Activated T-cell treated with anti-CD3 and anti-CD28 coated beads, Interleukin-2, amount 50 U/mL, for 24 hours (primary cell): ENCODE results near the gene ZNF423.

Experiments
- DNase-seq: peaks from one replicate; pipeline ENCODE4 v3.0.0-alpha.2; 2020
- H3K27ac Mint-ChIP-seq: 2 replicates; pipeline ENCODE4 v1.8.0; 2020; ENCODE audit warnings: mild to moderate bottlenecking, mixed read lengths
- H3K27me3 Mint-ChIP-seq: 2 replicates; pipeline ENCODE4 v1.8.0; 2020; ENCODE audit warnings: mixed read lengths
- H3K36me3 Mint-ChIP-seq: 2 replicates; pipeline ENCODE4 v1.8.0; 2020; ENCODE audit warnings: low read depth, mixed read lengths
- H3K4me1 Mint-ChIP-seq: 2 replicates; pipeline ENCODE4 v1.8.0; 2020; ENCODE audit warnings: low read depth, mixed read lengths
- H3K4me3 Mint-ChIP-seq: 2 replicates; pipeline ENCODE4 v1.8.0; 2020; ENCODE audit warnings: mild to moderate bottlenecking, moderate library complexity, mixed read lengths
- H3K9me3 Mint-ChIP-seq: 2 replicates; pipeline ENCODE4 v1.8.0; 2020; ENCODE audit warnings: mixed read lengths

Gene ZNF423

DNA sequence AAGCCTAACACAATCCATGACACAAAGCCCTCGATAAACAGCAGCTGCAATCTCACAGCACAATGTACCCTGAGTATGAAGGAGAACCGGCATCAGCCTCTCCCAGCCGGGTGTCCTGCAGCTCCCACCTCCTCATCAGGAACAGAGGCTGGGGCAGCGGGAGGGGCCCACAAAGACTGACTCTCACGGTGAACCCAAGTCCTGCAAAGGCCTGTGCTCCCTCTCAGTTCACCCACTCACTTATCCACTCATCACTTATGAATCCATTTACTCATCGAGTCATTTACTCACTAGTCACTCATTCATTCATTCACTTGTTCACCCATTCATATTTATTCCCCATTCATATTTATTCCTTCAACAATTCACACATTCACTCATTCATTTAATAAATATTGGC, 11.6 kb downstream of the ZNF423 start:
- no peak for DNase-seq
- no peaks in the 10 kb centered on the region for H3K36me3 Mint-ChIP-seq
- H3K4me1 Mint-ChIP-seq, result no peaks in the 10 kb centered on the region
- no peak overlapping the region for H3K4me3 Mint-ChIP-seq
- no peak overlapping the region for H3K27ac Mint-ChIP-seq
- no peaks in the 10 kb centered on the region for H3K9me3 Mint-ChIP-seq
- H3K27me3 Mint-ChIP-seq, result peaks cover 45% of the 10 kb centered on the region

DNA sequence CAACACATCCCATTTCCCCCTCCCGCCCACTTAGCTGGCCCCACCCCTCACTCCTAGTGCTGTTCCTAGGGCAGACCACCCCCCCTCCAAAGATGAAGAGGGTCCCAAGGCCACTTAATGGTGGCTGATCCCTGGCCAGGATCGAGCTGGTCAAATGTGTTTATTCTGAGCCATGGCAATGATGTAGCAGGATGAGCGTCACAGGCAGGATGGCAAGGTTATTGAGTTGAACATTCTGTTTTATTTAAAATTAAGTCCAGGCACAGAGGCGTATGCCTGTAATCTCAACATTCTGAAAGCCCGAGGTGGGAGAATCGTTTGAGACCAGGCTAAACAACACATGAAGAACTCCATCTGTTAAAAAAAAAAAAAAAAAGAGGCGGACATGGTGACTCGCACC, 12.2 kb downstream of the ZNF423 start:
- H3K36me3 Mint-ChIP-seq, result no peaks in the 10 kb centered on the region
- DNase-seq, result no peak
- no peak overlapping the region for H3K27ac Mint-ChIP-seq
- no peaks in the 10 kb centered on the region for H3K4me1 Mint-ChIP-seq
- no peak overlapping the region for H3K4me3 Mint-ChIP-seq
- H3K9me3 Mint-ChIP-seq, result no peaks in the 10 kb centered on the region
- peaks cover 43% of the 10 kb centered on the region for H3K27me3 Mint-ChIP-seq

- H3K4me3 Mint-ChIP-seq, result no peak overlapping the region
- no peaks in the 10 kb centered on the region for H3K9me3 Mint-ChIP-seq
- DNase-seq, result no peak
- H3K27me3 Mint-ChIP-seq, result peaks cover 40% of the 10 kb centered on the region
- no peak overlapping the region for H3K27ac Mint-ChIP-seq
- no peaks in the 10 kb centered on the region for H3K36me3 Mint-ChIP-seq
- no peaks in the 10 kb centered on the region for H3K4me1 Mint-ChIP-seq
Measured at GRCh38 chr16:49842972-49843371, 12.9 kb downstream of the ZNF423 start.

GRCh38 chr16:49839017-49839825, 16.7 kb downstream of the ZNF423 start:
- DNase-seq, result no peak
- Mint-ChIP-seq H3K9me3 (no peaks in the 10 kb centered on the region), H3K4me1 (no peaks in the 10 kb centered on the region), H3K27ac (no peak overlapping the region), H3K36me3 (no peaks in the 10 kb centered on the region), H3K27me3 (peaks cover 41% of the 10 kb centered on the region), H3K4me3 (no peak overlapping the region)

GRCh38 chr16:49838441-49839016, 17.4 kb downstream of the ZNF423 start:
- no peak for DNase-seq
- no peaks in the 10 kb centered on the region for H3K4me1 Mint-ChIP-seq
- peaks cover 41% of the 10 kb centered on the region for H3K27me3 Mint-ChIP-seq
- H3K4me3 Mint-ChIP-seq, result no peak overlapping the region
- H3K27ac Mint-ChIP-seq, result no peak overlapping the region
- no peaks in the 10 kb centered on the region for H3K36me3 Mint-ChIP-seq
- H3K9me3 Mint-ChIP-seq, result no peaks in the 10 kb centered on the region

DNA sequence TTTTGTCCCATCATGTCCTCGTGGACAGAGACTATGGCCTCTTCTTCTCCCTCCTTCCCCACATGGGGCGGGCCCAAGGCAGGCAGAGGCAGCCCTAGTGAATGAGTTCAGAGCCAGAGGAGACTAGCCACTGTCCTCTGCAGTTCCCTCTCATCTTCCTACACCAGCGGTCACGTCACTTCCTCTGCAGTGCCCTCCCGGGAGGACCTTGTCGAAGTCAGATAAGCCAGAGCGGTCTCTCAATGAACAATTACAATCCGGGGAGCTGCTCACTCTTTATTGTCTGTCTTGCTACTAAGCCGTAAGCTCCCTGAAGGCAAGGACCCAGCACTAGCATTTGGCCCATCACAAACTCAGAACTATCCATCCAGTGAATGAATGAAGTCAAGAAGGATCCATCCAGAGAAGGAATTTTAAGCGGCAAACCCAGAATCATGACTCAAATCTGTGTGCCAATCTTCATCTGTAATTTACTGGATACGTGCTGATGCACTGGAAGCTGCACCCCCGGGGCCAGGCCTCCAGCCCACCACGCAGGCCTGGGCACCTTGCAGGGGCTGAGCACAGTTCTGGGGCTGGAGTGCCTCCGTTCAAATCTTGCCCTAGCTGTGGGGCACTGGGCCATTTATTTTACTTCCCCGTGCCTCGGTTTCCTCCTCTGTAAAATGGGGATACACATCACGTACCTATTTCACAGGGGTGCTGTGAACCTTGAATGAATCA, 18.1 kb downstream of the ZNF423 start:
- H3K4me1 Mint-ChIP-seq, result no peaks in the 10 kb centered on the region
- no peak overlapping the region for H3K27ac Mint-ChIP-seq
- H3K4me3 Mint-ChIP-seq, result no peak overlapping the region
- H3K9me3 Mint-ChIP-seq, result no peaks in the 10 kb centered on the region
- H3K27me3 Mint-ChIP-seq, result peaks cover 41% of the 10 kb centered on the region
- no peak for DNase-seq
- H3K36me3 Mint-ChIP-seq, result no peaks in the 10 kb centered on the region

DNA sequence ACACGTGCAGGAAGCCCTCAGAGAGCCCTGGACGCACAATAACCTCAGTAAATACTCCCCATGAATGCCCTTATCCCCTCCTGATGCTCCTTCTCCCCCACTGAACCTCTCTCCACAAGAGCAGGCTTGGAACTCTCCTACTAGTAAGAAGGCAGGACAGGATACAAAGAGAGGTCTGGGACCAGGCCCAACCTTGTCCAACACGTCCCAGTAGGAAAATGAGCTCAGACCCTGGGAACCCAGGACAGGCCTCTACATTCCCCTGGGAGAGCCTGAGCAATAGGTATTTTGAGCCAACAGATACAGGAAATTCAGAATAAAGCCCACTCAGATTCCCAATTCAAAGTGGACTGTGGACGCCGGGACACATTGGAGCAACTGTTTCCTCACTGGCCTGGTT, 19.2 kb downstream of the ZNF423 start:
- peaks cover 40% of the 10 kb centered on the region for H3K27me3 Mint-ChIP-seq
- no peak for DNase-seq
- no peaks in the 10 kb centered on the region for H3K9me3 Mint-ChIP-seq
- no peaks in the 10 kb centered on the region for H3K4me1 Mint-ChIP-seq
- no peaks in the 10 kb centered on the region for H3K36me3 Mint-ChIP-seq
- H3K27ac Mint-ChIP-seq, result no peak overlapping the region
- H3K4me3 Mint-ChIP-seq, result no peak overlapping the region

DNA sequence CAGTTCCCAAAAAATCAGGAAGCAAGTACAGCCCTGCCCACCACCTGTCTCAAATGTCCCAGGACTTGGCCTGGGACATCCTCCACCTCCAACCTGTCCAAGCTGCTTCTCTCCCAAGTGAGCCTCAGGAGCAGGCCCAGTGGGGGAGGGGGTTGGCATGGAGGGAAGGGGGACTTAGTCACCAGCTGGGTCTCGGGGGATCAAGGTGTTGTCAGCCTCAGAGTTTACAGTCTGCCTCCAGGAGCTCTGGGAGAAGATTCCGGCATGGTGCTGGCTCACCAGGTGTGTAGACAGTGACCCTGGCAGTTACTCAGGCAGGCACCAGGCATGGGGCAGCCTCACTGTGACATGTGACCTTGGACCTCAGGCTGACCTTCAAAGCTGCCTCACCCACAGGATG, 19.7 kb downstream of the ZNF423 start:
- no peaks in the 10 kb centered on the region for H3K9me3 Mint-ChIP-seq
- no peak overlapping the region for H3K27ac Mint-ChIP-seq
- no peaks in the 10 kb centered on the region for H3K4me1 Mint-ChIP-seq
- no peaks in the 10 kb centered on the region for H3K36me3 Mint-ChIP-seq
- H3K4me3 Mint-ChIP-seq, result no peak overlapping the region
- peaks cover 36% of the 10 kb centered on the region for H3K27me3 Mint-ChIP-seq
- no peak for DNase-seq

DNA sequence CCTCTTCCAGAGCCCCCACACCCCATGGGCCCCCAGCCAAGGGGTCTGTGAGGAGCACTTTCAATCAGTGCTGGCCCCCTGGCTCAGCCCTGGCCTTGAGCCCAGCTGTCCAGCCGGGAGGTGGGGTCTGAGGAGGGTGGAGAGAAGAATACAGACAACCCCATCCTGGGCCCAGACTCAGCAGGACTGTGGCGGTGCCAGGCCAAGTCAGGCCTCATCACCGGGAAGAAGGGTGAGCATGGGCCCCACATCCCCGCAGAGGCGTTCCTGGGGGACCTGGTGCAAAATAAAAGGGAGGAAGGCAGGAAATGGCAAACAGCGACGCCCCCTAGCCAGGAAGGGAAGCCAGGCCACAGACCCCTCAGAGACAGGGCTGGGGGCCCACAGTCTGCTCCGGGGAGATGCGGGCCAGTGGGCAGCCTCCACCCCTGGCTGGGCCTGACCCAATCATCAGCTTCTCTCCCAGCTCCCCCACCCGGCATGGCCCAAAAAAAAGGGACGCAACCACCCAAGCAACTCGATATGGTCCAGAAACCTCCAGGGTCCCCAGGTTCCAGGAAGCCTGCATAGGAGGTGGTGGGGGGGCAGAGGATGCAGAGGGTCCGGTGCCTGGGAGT, 20.6 kb downstream of the ZNF423 start:
- peaks cover 37% of the 10 kb centered on the region for H3K27me3 Mint-ChIP-seq
- no peak overlapping the region for H3K4me3 Mint-ChIP-seq
- DNase-seq, result no peak
- H3K9me3 Mint-ChIP-seq, result no peaks in the 10 kb centered on the region
- no peaks in the 10 kb centered on the region for H3K4me1 Mint-ChIP-seq
- H3K36me3 Mint-ChIP-seq, result no peaks in the 10 kb centered on the region
- no peak overlapping the region for H3K27ac Mint-ChIP-seq

GRCh38 chr16:49834531-49835151, 21.3 kb downstream of the ZNF423 start:
- no peaks in the 10 kb centered on the region for H3K4me1 Mint-ChIP-seq
- H3K9me3 Mint-ChIP-seq, result no peaks in the 10 kb centered on the region
- DNase-seq, result no peak
- peaks cover 33% of the 10 kb centered on the region for H3K27me3 Mint-ChIP-seq
- no peaks in the 10 kb centered on the region for H3K36me3 Mint-ChIP-seq
- no peak overlapping the region for H3K4me3 Mint-ChIP-seq
- H3K27ac Mint-ChIP-seq, result no peak overlapping the region

GRCh38 chr16:49833796-49834530, 21.9 kb downstream of the ZNF423 start:
- Mint-ChIP-seq H3K27me3 (peaks cover 27% of the 10 kb centered on the region), H3K9me3 (no peaks in the 10 kb centered on the region), H3K36me3 (no peaks in the 10 kb centered on the region), H3K4me1 (no peaks in the 10 kb centered on the region), H3K4me3 (no peak overlapping the region), H3K27ac (no peak overlapping the region)
- DNase-seq, result no peak

GRCh38 chr16:49833085-49833484, 22.8 kb downstream of the ZNF423 start:
- H3K36me3 Mint-ChIP-seq, result no peaks in the 10 kb centered on the region
- peaks cover 27% of the 10 kb centered on the region for H3K27me3 Mint-ChIP-seq
- no peaks in the 10 kb centered on the region for H3K9me3 Mint-ChIP-seq
- H3K4me1 Mint-ChIP-seq, result no peaks in the 10 kb centered on the region
- DNase-seq, result no peak
- no peak overlapping the region for H3K4me3 Mint-ChIP-seq
- H3K27ac Mint-ChIP-seq, result no peak overlapping the region

DNA sequence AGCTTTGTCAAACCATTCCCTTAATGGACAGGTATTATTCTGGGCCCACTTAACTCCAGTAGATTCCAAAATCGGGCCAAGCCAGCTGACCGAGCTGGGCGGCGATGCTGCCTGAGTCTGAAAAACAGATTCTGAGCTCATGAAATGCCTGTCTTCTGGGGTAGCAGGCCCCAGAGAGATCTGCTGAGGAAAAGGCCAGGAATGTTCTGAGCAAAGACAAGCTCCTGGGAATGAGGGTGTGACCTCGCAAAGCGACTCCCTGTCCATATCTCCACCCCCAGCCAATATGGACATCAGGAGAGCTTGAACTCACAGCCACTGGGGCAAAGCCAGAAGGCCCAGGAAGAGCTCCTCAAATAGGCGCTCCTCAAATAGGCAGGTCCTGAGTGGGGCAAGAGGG, 23.7 kb downstream of the ZNF423 start:
- Mint-ChIP-seq H3K9me3 (no peaks in the 10 kb centered on the region), H3K27me3 (peaks cover 19% of the 10 kb centered on the region), H3K27ac (no peak overlapping the region), H3K36me3 (no peaks in the 10 kb centered on the region), H3K4me3 (no peak overlapping the region), H3K4me1 (no peaks in the 10 kb centered on the region)
- DNase-seq, result no peak

DNA sequence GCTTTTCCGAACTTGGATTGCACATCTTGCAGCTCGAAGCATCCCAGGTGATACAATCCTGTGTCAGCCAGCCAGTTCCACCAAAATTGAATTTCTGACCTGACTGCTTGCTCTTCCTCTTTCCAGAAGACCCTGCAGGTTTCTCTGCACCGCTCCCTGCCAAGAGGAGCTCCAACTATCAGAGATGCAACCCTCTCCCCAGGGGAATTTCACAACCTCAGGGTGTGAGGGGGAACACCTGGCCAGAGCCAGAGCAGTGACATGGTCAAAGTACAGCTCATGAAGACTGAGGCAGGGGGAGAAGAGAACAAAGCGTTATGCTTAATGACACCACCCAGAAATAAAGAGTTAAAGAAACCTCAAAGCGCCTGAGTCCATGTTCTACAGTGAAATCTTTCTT, 25.0 kb downstream of the ZNF423 start:
- H3K27ac Mint-ChIP-seq, result no peak overlapping the region
- no peaks in the 10 kb centered on the region for H3K36me3 Mint-ChIP-seq
- no peak for DNase-seq
- no peaks in the 10 kb centered on the region for H3K4me1 Mint-ChIP-seq
- no peak overlapping the region for H3K4me3 Mint-ChIP-seq
- H3K27me3 Mint-ChIP-seq, result peaks cover 12% of the 10 kb centered on the region
- H3K9me3 Mint-ChIP-seq, result no peaks in the 10 kb centered on the region
